PC-3 (cell line): Measurements from ENCODE around the gene CRTC1. TPM values are rescaled to one million over a fixed set of nuclear protein-coding genes. Genes with fewer than 3 reads are reported as not detected.
A peak's percentile ranks its signal among the peaks of the same experiment; 100 is the strongest.

Source experiments
- ATAC-seq: fragments of 200-7000 bp; cut with Tn5 transposase; 2 replicates; pipeline ENCODE4 v1.9.1; 2020; ENCODE audit warnings: mild to moderate bottlenecking, moderate library complexity
- BruUV-seq: library from RNA; stranded (reverse); fragments of 400-500 nt; replicated peaks from 2 replicates; lab custom pipeline; 2021; lab: Mats Ljungman, UMichigan
- CTCF ChIA-PET: fragments of 300-600 bp; sonication (Branson Sonifier 250); formaldehyde crosslinking; loops from one replicate; lab custom pipeline; 2022; ENCODE audit warnings: antibody characterized with exemption; lab: Charles Lee
- POLR2A ChIA-PET: fragments of 300-600 bp; sonication (Branson Sonifier 250); formaldehyde crosslinking; loops from one replicate; lab custom pipeline; 2022; ENCODE audit warnings: antibody characterized with exemption; ENCODE audit not compliant: unreplicated experiment; lab: Charles Lee
- DNase-seq: peaks from one replicate; pipeline ENCODE4 v3.0.0-alpha.2; 2015
- H2AFZ ChIP-seq: fragments of 300-600 bp; sonication (generic); 2 replicates; pipeline ENCODE4 v1.6.0; 2016; ENCODE audit warnings: antibody characterized with exemption, low read length
- H3F3A ChIP-seq: fragments of 300-600 bp; sonication (generic); one replicate; pipeline ENCODE4 v1.6.0; 2017; ENCODE audit warnings: antibody characterized with exemption, low read length, control low read depth, mild to moderate bottlenecking; ENCODE audit not compliant: unreplicated experiment
- H3K27ac ChIP-seq: fragments of 300-600 bp; sonication (generic); 2 replicates; pipeline ENCODE4 v1.5.1; 2016; ENCODE audit warnings: mild to moderate bottlenecking, low read length
- H3K27me3 ChIP-seq: fragments of 300-600 bp; sonication (generic); 2 replicates; pipeline ENCODE4 v1.6.1; 2016; ENCODE audit warnings: low read length, mixed read lengths
- H3K36me3 ChIP-seq: fragments of 300-600 bp; sonication (generic); 2 replicates; pipeline ENCODE4 v1.6.1; 2016; ENCODE audit warnings: low read depth, mixed run types, low read length, mixed read lengths
- H3K4me1 ChIP-seq: fragments of 300-600 bp; sonication (generic); 2 replicates; pipeline ENCODE4 v1.5.1; 2016; ENCODE audit warnings: low read length; ENCODE audit not compliant: insufficient read depth
- H3K4me2 ChIP-seq: fragments of 300-600 bp; sonication (generic); 2 replicates; pipeline ENCODE4 v1.6.0; 2016; ENCODE audit warnings: low read length
- H3K4me3 ChIP-seq: fragments of 300-600 bp; sonication (generic); 2 replicates; pipeline ENCODE4 v1.5.1; 2016; ENCODE audit warnings: mild to moderate bottlenecking, low read length, mixed read lengths
- H3K79me2 ChIP-seq: fragments of 300-600 bp; sonication (generic); 2 replicates; pipeline ENCODE4 v1.6.1; 2017; ENCODE audit warnings: low read length, mixed read lengths
- H3K9ac ChIP-seq: fragments of 300-600 bp; sonication (generic); 2 replicates; pipeline ENCODE4 v1.6.0; 2016; ENCODE audit warnings: mild to moderate bottlenecking, low read length
- H3K9me2 ChIP-seq: fragments of 300-600 bp; sonication (generic); replicated peaks from 2 replicates; pipeline ENCODE4 v1.6.1; 2016; ENCODE audit warnings: mixed run types, low read length, mixed read lengths
- H3K9me3 ChIP-seq: fragments of 300-600 bp; sonication (generic); 2 replicates; pipeline ENCODE4 v1.6.1; 2016; ENCODE audit warnings: low read length, mixed read lengths
- H4K20me1 ChIP-seq: fragments of 300-600 bp; sonication (generic); 2 replicates; pipeline ENCODE4 v1.6.1; 2016; ENCODE audit warnings: low read length, mixed read lengths
- EZH2 ChIP-seq: fragments of 300-600 bp; sonication (generic); IDR thresholded peaks from one replicate; pipeline ENCODE4 v1.6.1; 2017; ENCODE audit warnings: antibody characterized with exemption, mild to moderate bottlenecking, low read length; ENCODE audit not compliant: unreplicated experiment
- EZH2phosphoT487 ChIP-seq: fragments of 300-600 bp; sonication (generic); IDR thresholded peaks from 2 replicates; pipeline ENCODE4 v1.6.1; 2018; ENCODE audit warnings: mild to moderate bottlenecking, antibody characterized with exemption, low read length, borderline replicate concordance
- intact Hi-C: fragments of 100-400 bp; cut with micrococcal nuclease; formaldehyde crosslinking; loops from 2 replicates; pipeline ENCODE4 v1.9.0; 2023
- total RNA-seq: library from RNA; depleted of rRNA; stranded (reverse); fragments of >200 nt; gene quantifications from 2 replicates; pipeline ENCODE4 v1.2.3, GENCODE V29; 2014
- TF ChIP-seq, protein P1 (sequence below): fragments of 300-600 bp; sonication (generic); conservative IDR thresholded peaks from 2 replicates; pipeline ENCODE4 v1.5.1; 2017; ENCODE audit warnings: antibody characterized with exemption, low read depth, mild to moderate bottlenecking, low read length

The CRTC1 gene
- total RNA-seq, 1 experiment from 2014 or later, result 6.7 TPM

GRCh38 chr19:18772620-18773587 is 89.4 kb downstream of the CRTC1 start:
- ChIA-PET POLR2A (no interaction called here), CTCF (interaction anchor here (1.2 kb wide), 1 partner anchor 74 kb away, joined by 4 read pairs; no protein-coding TSS in a partner anchor)
- Histone ChIP-seq H3K27me3 (no peaks in the 10 kb centered on the region), H3K9me3 (no peaks in the 10 kb centered on the region), H3K79me2 (no peaks in the 10 kb centered on the region), H4K20me1 (no peaks in the 10 kb centered on the region), H3F3A (no peaks in the 10 kb centered on the region), H2AFZ (no peak overlapping the region), H3K9ac (no peak overlapping the region), H3K4me3 (no peak overlapping the region), H3K27ac (no peak overlapping the region), H3K9me2 (no peaks in the 10 kb centered on the region), H3K4me1 (peaks cover 15% of the 10 kb centered on the region), H3K4me2 (peak overlapping the region; percentile 46), H3K36me3 (no peaks in the 10 kb centered on the region)
- intact Hi-C loops, result loop anchor here (1.0 to 10.0 kb wide), 2 partner anchors 74 to 168 kb away; partner anchors contain the start of gene CRLF1
- no TSS peak for BruUV-seq
- TF ChIP-seq EZH2phosphoT487 (no peak), EZH2 (no peak)
- TF ChIP-seq, protein P1, sequence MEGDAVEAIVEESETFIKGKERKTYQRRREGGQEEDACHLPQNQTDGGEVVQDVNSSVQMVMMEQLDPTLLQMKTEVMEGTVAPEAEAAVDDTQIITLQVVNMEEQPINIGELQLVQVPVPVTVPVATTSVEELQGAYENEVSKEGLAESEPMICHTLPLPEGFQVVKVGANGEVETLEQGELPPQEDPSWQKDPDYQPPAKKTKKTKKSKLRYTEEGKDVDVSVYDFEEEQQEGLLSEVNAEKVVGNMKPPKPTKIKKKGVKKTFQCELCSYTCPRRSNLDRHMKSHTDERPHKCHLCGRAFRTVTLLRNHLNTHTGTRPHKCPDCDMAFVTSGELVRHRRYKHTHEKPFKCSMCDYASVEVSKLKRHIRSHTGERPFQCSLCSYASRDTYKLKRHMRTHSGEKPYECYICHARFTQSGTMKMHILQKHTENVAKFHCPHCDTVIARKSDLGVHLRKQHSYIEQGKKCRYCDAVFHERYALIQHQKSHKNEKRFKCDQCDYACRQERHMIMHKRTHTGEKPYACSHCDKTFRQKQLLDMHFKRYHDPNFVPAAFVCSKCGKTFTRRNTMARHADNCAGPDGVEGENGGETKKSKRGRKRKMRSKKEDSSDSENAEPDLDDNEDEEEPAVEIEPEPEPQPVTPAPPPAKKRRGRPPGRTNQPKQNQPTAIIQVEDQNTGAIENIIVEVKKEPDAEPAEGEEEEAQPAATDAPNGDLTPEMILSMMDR, result peak; percentile 44
- peak; percentile 72 for DNase-seq
- peak; percentile 44 for ATAC-seq

- CTCF ChIA-PET, result interaction anchor here (1.2 kb wide), 1 partner anchor 73 kb away, joined by 4 read pairs; no protein-coding TSS in a partner anchor
- H3K9me3 ChIP-seq, result no peaks in the 10 kb centered on the region
- intact Hi-C loops, result loop anchor here (1.0 to 10.0 kb wide), 2 partner anchors 74 to 169 kb away; partner anchors contain the start of gene CRLF1
Measured at GRCh38 chr19:18773682-18774081, 90.2 kb downstream of the CRTC1 start.

More at GRCh38 chr19:18773682-18774081, 90.2 kb downstream of the CRTC1 start:
- POLR2A ChIA-PET, result no interaction called here
- no TSS peak for BruUV-seq
- no peak overlapping the region for H2AFZ ChIP-seq
- H3K27me3 ChIP-seq, result no peaks in the 10 kb centered on the region
- no peak for DNase-seq
- TF ChIP-seq EZH2phosphoT487, result no peak
- TF ChIP-seq, protein P1, result no peak
- TF ChIP-seq EZH2, result no peak
- no peak overlapping the region for H3K27ac ChIP-seq
- H3K4me1 ChIP-seq, result peaks cover 15% of the 10 kb centered on the region
- no peaks in the 10 kb centered on the region for H3K79me2 ChIP-seq
- H3K9me2 ChIP-seq, result no peaks in the 10 kb centered on the region
- no peaks in the 10 kb centered on the region for H3K36me3 ChIP-seq
- H3F3A ChIP-seq, result no peaks in the 10 kb centered on the region
- H3K4me2 ChIP-seq, result no peak overlapping the region
- H4K20me1 ChIP-seq, result no peaks in the 10 kb centered on the region
- no peak overlapping the region for H3K4me3 ChIP-seq
- H3K9ac ChIP-seq, result no peak overlapping the region
- ATAC-seq, result no peak
